SK-N-MC (cell line): ENCODE measurements around the gene TMEM117.

Experiments
- EZH2 ChIP-seq: fragments of 200-600 bp; sonication (generic); IDR thresholded peaks from one replicate; pipeline ENCODE4 v1.6.1; 2017; ENCODE audit warnings: antibody characterized with exemption
- FOXP2 ChIP-seq: optimal IDR thresholded peaks from 2 replicates; pipeline ENCODE3; 2011; ENCODE audit warnings: mild to moderate bottlenecking, moderate library complexity; ENCODE audit not compliant: insufficient read depth; ENCODE audit errors: extremely low read length, control extremely low read depth
- POLR2AphosphoS5 ChIP-seq: IDR thresholded peaks from 2 replicates; pipeline ENCODE4 v1.6.1; 2012; ENCODE audit warnings: mild to moderate bottlenecking, low read depth, low read length, borderline replicate concordance

- TF ChIP-seq EZH2 (no peak), POLR2AphosphoS5 (no peak), FOXP2 (no peak)
Measured at GRCh38 chr12:43930032-43930431, 94.2 kb downstream of the TMEM117 start.
